ENCODE results near the gene ZC3HAV1.
"Not testable (repeated sequence)": the region's sequence is repeated elsewhere in the genome, so short reads cannot be mapped to it uniquely, and the experiment has no call there.

DNA sequence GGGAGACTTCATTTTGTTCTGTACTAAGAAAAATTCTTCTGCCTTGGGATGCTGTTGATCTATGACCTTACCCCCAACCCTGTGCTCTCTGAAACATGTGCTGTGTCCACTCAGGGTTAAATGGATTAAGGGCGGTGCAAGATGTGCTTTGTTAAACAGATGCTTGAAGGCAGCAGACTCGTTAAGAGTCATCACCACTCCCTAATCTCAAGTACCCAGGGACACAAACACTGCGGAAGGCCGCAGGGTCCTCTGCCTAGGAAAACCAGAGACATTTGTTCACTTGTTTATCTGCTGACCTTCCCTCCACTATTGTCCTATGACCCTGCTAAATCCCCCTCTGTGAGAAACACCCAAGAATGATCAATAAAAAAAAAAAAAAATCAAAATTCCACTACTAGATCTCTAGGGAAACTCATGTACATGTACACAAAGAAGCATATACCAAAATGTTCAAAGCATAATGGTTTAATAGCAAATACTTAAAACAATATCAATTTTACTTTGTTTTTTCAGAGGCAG lies 7.8 kb downstream of the ZC3HAV1 start:
- TF ChIP-seq SMAD1 (IDR thresholded peaks at IDR 0.05; ENCODE audit: low read depth, low read length, partially characterized antibody); ZNF121 (CRISPR knock-in tag; conservative IDR thresholded peaks at IDR 0.05); HMG20B (CRISPR knock-in tag; IDR thresholded peaks at IDR 0.05); RFX5 (IDR thresholded peaks at IDR 0.05; ENCODE audit: low read depth, low read length); ZFP36 (IDR thresholded peaks at IDR 0.05; ENCODE audit: low read depth, low read length, partially characterized antibody); ZNF217 (CRISPR knock-in tag; IDR thresholded peaks at IDR 0.05); EZH2 (IDR thresholded peaks at IDR 0.05; ENCODE audit: borderline replicate concordance, low read depth, low read length): not testable (repeated sequence)
- TF ChIP-seq, protein P1, sequence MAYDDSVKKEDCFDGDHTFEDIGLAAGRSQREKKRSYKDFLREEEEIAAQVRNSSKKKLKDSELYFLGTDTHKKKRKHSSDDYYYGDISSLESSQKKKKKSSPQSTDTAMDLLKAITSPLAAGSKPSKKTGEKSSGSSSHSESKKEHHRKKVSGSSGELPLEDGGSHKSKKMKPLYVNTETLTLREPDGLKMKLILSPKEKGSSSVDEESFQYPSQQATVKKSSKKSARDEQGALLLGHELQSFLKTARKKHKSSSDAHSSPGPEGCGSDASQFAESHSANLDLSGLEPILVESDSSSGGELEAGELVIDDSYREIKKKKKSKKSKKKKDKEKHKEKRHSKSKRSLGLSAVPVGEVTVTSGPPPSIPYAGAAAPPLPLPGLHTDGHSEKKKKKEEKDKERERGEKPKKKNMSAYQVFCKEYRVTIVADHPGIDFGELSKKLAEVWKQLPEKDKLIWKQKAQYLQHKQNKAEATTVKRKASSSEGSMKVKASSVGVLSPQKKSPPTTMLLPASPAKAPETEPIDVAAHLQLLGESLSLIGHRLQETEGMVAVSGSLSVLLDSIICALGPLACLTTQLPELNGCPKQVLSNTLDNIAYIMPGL (CRISPR knock-in tag; IDR thresholded peaks at IDR 0.05) = not testable (repeated sequence)
- TF ChIP-seq, protein P2, sequence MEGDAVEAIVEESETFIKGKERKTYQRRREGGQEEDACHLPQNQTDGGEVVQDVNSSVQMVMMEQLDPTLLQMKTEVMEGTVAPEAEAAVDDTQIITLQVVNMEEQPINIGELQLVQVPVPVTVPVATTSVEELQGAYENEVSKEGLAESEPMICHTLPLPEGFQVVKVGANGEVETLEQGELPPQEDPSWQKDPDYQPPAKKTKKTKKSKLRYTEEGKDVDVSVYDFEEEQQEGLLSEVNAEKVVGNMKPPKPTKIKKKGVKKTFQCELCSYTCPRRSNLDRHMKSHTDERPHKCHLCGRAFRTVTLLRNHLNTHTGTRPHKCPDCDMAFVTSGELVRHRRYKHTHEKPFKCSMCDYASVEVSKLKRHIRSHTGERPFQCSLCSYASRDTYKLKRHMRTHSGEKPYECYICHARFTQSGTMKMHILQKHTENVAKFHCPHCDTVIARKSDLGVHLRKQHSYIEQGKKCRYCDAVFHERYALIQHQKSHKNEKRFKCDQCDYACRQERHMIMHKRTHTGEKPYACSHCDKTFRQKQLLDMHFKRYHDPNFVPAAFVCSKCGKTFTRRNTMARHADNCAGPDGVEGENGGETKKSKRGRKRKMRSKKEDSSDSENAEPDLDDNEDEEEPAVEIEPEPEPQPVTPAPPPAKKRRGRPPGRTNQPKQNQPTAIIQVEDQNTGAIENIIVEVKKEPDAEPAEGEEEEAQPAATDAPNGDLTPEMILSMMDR (IDR thresholded peaks at IDR 0.05 in 2 of 3, conservative IDR thresholded peaks at IDR 0.05 in 1 of 3; ENCODE audit: insufficient read depth in 2 of 3, low read depth in 1 of 3, low read length in 3 of 3) = not testable (repeated sequence)

Measured in K562 (cell line).